Measurements from ENCODE around the gene CD36.

Gene CD36

GRCh38 chr7:80682744-80683143 lies 44.3 kb downstream of the CD36 start:
- no peaks in the 10 kb centered on the region for H3K9me2 ChIP-seq (ENCODE audit: low read depth, low read length)
- no peaks in the 10 kb centered on the region for H3F3A ChIP-seq (ENCODE audit: insufficient read depth, low read length)

GRCh38 chr7:80686576-80686975 lies 48.1 kb downstream of the CD36 start:
- no peaks in the 10 kb centered on the region for H3K36me3 ChIP-seq (ENCODE audit: insufficient read depth, low read length)
- H3K4me1 ChIP-seq (ENCODE audit: insufficient read depth, low read length, severe bottlenecking): no peaks in the 10 kb centered on the region
- H4K20me1 ChIP-seq (ENCODE audit: insufficient read depth, low read length): no peaks in the 10 kb centered on the region
- H3K4me3 ChIP-seq (ENCODE audit: low read depth, low read length, poor library complexity, severe bottlenecking): no peak overlapping the region
- H3K9ac ChIP-seq (ENCODE audit: low read length): no peak overlapping the region
- TF ChIP-seq, protein P1, sequence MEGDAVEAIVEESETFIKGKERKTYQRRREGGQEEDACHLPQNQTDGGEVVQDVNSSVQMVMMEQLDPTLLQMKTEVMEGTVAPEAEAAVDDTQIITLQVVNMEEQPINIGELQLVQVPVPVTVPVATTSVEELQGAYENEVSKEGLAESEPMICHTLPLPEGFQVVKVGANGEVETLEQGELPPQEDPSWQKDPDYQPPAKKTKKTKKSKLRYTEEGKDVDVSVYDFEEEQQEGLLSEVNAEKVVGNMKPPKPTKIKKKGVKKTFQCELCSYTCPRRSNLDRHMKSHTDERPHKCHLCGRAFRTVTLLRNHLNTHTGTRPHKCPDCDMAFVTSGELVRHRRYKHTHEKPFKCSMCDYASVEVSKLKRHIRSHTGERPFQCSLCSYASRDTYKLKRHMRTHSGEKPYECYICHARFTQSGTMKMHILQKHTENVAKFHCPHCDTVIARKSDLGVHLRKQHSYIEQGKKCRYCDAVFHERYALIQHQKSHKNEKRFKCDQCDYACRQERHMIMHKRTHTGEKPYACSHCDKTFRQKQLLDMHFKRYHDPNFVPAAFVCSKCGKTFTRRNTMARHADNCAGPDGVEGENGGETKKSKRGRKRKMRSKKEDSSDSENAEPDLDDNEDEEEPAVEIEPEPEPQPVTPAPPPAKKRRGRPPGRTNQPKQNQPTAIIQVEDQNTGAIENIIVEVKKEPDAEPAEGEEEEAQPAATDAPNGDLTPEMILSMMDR (IDR thresholded peaks at IDR 0.05; ENCODE audit: low read length): no peak
- TF ChIP-seq EZH2 (IDR thresholded peaks at IDR 0.05; ENCODE audit: borderline replicate concordance, low read length): no peak
- no peak overlapping the region for H3K27ac ChIP-seq (ENCODE audit: low read depth, low read length, poor library complexity, severe bottlenecking)
- no peaks in the 10 kb centered on the region for H3K9me3 ChIP-seq (ENCODE audit: low read length)
- no peaks in the 10 kb centered on the region for H3K27me3 ChIP-seq (ENCODE audit: insufficient read depth, low read length)
- no peak overlapping the region for H3K4me2 ChIP-seq (ENCODE audit: low read length)
- H3F3A ChIP-seq (ENCODE audit: insufficient read depth, low read length): no peaks in the 10 kb centered on the region
- H2AFZ ChIP-seq (ENCODE audit: low read length): no peak overlapping the region
- no peaks in the 10 kb centered on the region for H3K9me2 ChIP-seq (ENCODE audit: low read depth, low read length)
- no peaks in the 10 kb centered on the region for H3K79me2 ChIP-seq (ENCODE audit: insufficient read depth, low read length)

More at GRCh38 chr7:80682744-80683143, 44.3 kb downstream of the CD36 start:
- no peak overlapping the region for H3K9ac ChIP-seq (ENCODE audit: low read length)
- no peak overlapping the region for H2AFZ ChIP-seq (ENCODE audit: low read length)
- no peak overlapping the region for H3K4me3 ChIP-seq (ENCODE audit: low read depth, low read length, poor library complexity, severe bottlenecking)
- H3K36me3 ChIP-seq (ENCODE audit: insufficient read depth, low read length): no peaks in the 10 kb centered on the region
- TF ChIP-seq EZH2 (IDR thresholded peaks at IDR 0.05; ENCODE audit: borderline replicate concordance, low read length): no peak
- TF ChIP-seq, protein P1 (IDR thresholded peaks at IDR 0.05; ENCODE audit: low read length): no peak
- no peaks in the 10 kb centered on the region for H3K4me1 ChIP-seq (ENCODE audit: insufficient read depth, low read length, severe bottlenecking)
- no peaks in the 10 kb centered on the region for H4K20me1 ChIP-seq (ENCODE audit: insufficient read depth, low read length)
- H3K4me2 ChIP-seq (ENCODE audit: low read length): no peak overlapping the region
- H3K9me3 ChIP-seq (ENCODE audit: low read length): no peaks in the 10 kb centered on the region
- H3K79me2 ChIP-seq (ENCODE audit: insufficient read depth, low read length): no peaks in the 10 kb centered on the region
- no peaks in the 10 kb centered on the region for H3K27me3 ChIP-seq (ENCODE audit: insufficient read depth, low read length)
- no peak overlapping the region for H3K27ac ChIP-seq (ENCODE audit: low read depth, low read length, poor library complexity, severe bottlenecking)

DNA sequence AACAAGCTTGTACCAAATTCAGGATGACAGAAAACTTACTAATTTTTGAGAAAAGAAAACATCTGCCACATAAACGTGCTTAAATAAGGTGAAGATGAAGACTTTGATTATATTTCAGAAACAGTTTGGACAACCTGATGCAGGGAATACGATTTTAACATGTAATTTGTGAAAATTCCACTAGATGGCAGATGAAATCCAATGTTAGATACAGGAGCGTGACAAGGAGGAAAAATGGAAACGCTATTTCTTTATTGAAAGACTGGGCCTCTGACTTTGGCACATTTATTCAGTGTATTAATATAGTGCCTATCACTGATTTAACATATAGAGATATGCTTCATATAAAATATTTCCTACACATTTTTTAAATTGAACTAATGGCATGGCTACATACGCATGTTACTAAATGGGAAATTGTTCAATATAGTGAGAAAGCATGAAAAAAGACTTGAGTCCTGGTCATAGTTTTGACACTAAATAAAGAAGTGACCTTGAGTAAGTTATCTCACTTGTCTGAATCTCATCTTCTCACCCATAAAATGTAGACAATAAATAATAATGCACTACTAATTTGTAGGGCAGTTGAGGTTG lies 60.7 kb downstream of the CD36 start:
- Histone ChIP-seq H3K4me1 (ENCODE audit: insufficient read depth, low read length, severe bottlenecking) (no peaks in the 10 kb centered on the region), H3K27ac (ENCODE audit: low read depth, low read length, poor library complexity, severe bottlenecking) (no peak overlapping the region), H3F3A (ENCODE audit: insufficient read depth, low read length) (no peaks in the 10 kb centered on the region), H2AFZ (ENCODE audit: low read length) (no peak overlapping the region), H3K4me2 (ENCODE audit: low read length) (no peak overlapping the region), H3K4me3 (ENCODE audit: low read depth, low read length, poor library complexity, severe bottlenecking) (no peak overlapping the region), H3K9me2 (ENCODE audit: low read depth, low read length) (no peaks in the 10 kb centered on the region), H4K20me1 (ENCODE audit: insufficient read depth, low read length) (no peaks in the 10 kb centered on the region), H3K9ac (ENCODE audit: low read length) (no peak overlapping the region), H3K27me3 (ENCODE audit: insufficient read depth, low read length) (no peaks in the 10 kb centered on the region), H3K36me3 (ENCODE audit: insufficient read depth, low read length) (no peaks in the 10 kb centered on the region), H3K9me3 (ENCODE audit: low read length) (no peaks in the 10 kb centered on the region), H3K79me2 (ENCODE audit: insufficient read depth, low read length) (no peaks in the 10 kb centered on the region)
- TF ChIP-seq, protein P1 (IDR thresholded peaks at IDR 0.05; ENCODE audit: low read length): peak; percentile 81
- TF ChIP-seq EZH2 (IDR thresholded peaks at IDR 0.05; ENCODE audit: borderline replicate concordance, low read length): no peak
